Heart left ventricle (tissue), 16 donors: ENCODE results near the gene JPH3. TPM values are rescaled to one million over a fixed set of nuclear protein-coding genes. Genes with fewer than 3 reads are reported as not detected.

Source experiments
- ATAC-seq, 4 donors: fragments of 200-7000 bp; cut with Tn5 transposase; one replicate each; pipeline ENCODE4 v1.9.1; 2020 to 2022; ENCODE audit warnings: moderate library complexity in 4 of 4, mild to moderate bottlenecking in 3 of 4, moderate number of reproducible peaks in 1 of 4
- DNase-seq, 5 donors: peaks; one replicate each; pipeline ENCODE4 v3.0.0-alpha.2; 2020
- H3K27ac ChIP-seq, 12 donors: fragments of 200-600 bp; sonication (generic) in 4 of 12; one replicate each; pipeline versions ENCODE4 v1.5.0 to v1.8.0; 2016 to 2022; ENCODE audit warnings: mild to moderate bottlenecking in 2 of 12
- H3K27me3 ChIP-seq, 9 donors: fragments of 200-600 bp; sonication (generic) in 2 of 9; one replicate each; pipeline versions ENCODE4 v1.5.1 to v1.8.0; 2016 to 2022; ENCODE audit warnings: mild to moderate bottlenecking in 3 of 9
- H3K36me3 ChIP-seq, 9 donors: fragments of 200-600 bp; sonication (generic) in 2 of 9; one replicate each; pipeline versions ENCODE4 v1.5.0 to v1.8.0; 2018 to 2022; ENCODE audit warnings: mild to moderate bottlenecking in 2 of 9
- H3K4me1 ChIP-seq, 12 donors: fragments of 200-600 bp; sonication (generic) in 4 of 12; one replicate each; pipeline versions ENCODE4 v1.5.0 to v1.8.0; 2016 to 2022; ENCODE audit warnings: mild to moderate bottlenecking in 3 of 12
- H3K4me3 ChIP-seq, 12 donors: fragments of 200-600 bp; sonication (generic) in 4 of 12; one replicate each; pipeline versions ENCODE4 v1.5.0 to v1.8.0; 2017 to 2022; ENCODE audit warnings: mild to moderate bottlenecking in 9 of 12, moderate library complexity in 4 of 12
- H3K9me3 ChIP-seq, 12 donors: fragments of 200-600 bp; sonication (generic) in 4 of 12; one replicate each; pipeline versions ENCODE4 v1.5.0 to v1.8.0; 2016 to 2022; ENCODE audit warnings: mild to moderate bottlenecking in 1 of 12
- CTCF ChIP-seq, 12 donors: fragments of 200-600 bp; sonication (generic) in 4 of 12; IDR thresholded peaks; one replicate each; pipeline versions ENCODE4 v1.5.0 to v1.8.0; 2018 to 2022; ENCODE audit warnings: antibody characterized with exemption in 12 of 12, mild to moderate bottlenecking in 5 of 12
- POLR2A ChIP-seq, 2 donors: fragments of 450-650 bp; IDR thresholded peaks; one replicate each; pipeline ENCODE4 v1.6.1; 2017; ENCODE audit warnings: antibody characterized with exemption in 2 of 2, mild to moderate bottlenecking in 2 of 2, moderate library complexity in 2 of 2
- WGBS, 4 donors: extraction: QIAGEN DNeasy Blood & Tissue Kit in 2 of 4; methylation state at CpG; one replicate each; pipeline versions ENCODE4 v1.1.5 to v1.1.7; 2013 to 2018; 5-methylcytosine and 5-hydroxymethylcytosine counted together
- intact Hi-C, 10 donors: fragments of 100-400 bp; cut with DNase I; formaldehyde crosslinking; loops; one replicate each; pipeline versions ENCODE4 v1.11.1 to v1.14.2; 2022
- polyA plus RNA-seq, 2 donors: library from polyadenylated mRNA; stranded (reverse); fragments of 200-250 nt; gene quantifications; one replicate each; pipeline ENCODE4 v1.2.3, GENCODE V29; 2013
- total RNA-seq, 9 donors: library from RNA; depleted of rRNA in 2 of 9; stranded (reverse); fragments of >200 nt in 2 of 9; fragmentation: NEBNext Ultra II Directional in 3 of 9; extraction: Animal tissue kit (Norgen Biotek cat#: 25700) in 3 of 9; gene quantifications; one replicate each; pipeline versions ENCODE4 v1.1.0 to v1.2.4, GENCODE V29; 2016 to 2023
- donor health status: ischemic (EF 13 %, LVEDD 7.1; RV severe dilation, severe dysfunction).
- donor health status: healthy with polysubstance abuse.
- donor health status: DM: no; HTN: yes; CAD: no.
- donor health status: DM: no; HTN: no; CAD: no.
- donor health status: ischemic (EF 25% LVEDD 6.9; RV normal size, moderate dysfunction).
- donor health status: ischemic (EF 25% LVEDD 5.7; RV mildly dilated, moderate dysfunction).
- donor health status: healthy.
- donor health status: DM: yes; HTN: yes; CAD: no.
- donor health status: ischemic (EF 35%, LVEDD 5.7; RV mildly dilated, moderate dysfunction).
- donor health status: nonischemic (EF 11% LVEDD 7.7; RV severe dilation, severe dysfunction).
- donor health status: DM: yes; HTN: yes; CAD: no.
- donor health status: PGD.
- donor health status: ischemic (EF 29% LVEDD 5.4; RV normal size, mild dysfunction).
- donor health status: nonischemic (EF 23%, LVEDD 6.1; RV moderate dilation, normal function).

JPH3 gene
- total and polyA plus RNA-seq, 11 donors = 0.03 to 0.58 (median 0.21) TPM; not detected in 7

- intact Hi-C loops = no loop called here
- H3K4me3 ChIP-seq = no peak overlapping the region
- 63 to 67% (median 64%) methylated on average over 20 to 31 of the region's 31 CpGs for WGBS, 4 donors
- H3K36me3 ChIP-seq = no peaks in the 10 kb centered on the region
- no peak overlapping the region for H3K27ac ChIP-seq
- TF ChIP-seq CTCF (IDR thresholded peaks at IDR 0.05) (no peak), POLR2A (IDR thresholded peaks at IDR 0.05) (no peak)
- no peaks in the 10 kb centered on the region for H3K9me3 ChIP-seq
- H3K4me1 ChIP-seq = peaks cover 0 to 11% (median 0%) of the 10 kb centered on the region in 12 donors
- peaks cover 0 to 65% (median 5%) of the 10 kb centered on the region in 9 donors for H3K27me3 ChIP-seq
- ATAC-seq = no peak
- DNase-seq = no peak
Observed at GRCh38 chr16:87687126-87687910, 85.0 kb downstream of the JPH3 start.

- H3K9me3 ChIP-seq = no peaks in the 10 kb centered on the region
- no peak for TF ChIP-seq CTCF (IDR thresholded peaks at IDR 0.05)
- TF ChIP-seq POLR2A (IDR thresholded peaks at IDR 0.05) = no peak
- H3K27me3 ChIP-seq = peaks cover 0 to 58% (median 5%) of the 10 kb centered on the region in 9 donors
- no peak overlapping the region for H3K27ac ChIP-seq
- WGBS, 4 donors = 87 to 93% (median 89%) methylated on average over 12 to 14 of the region's 14 CpGs
- DNase-seq = no peak
- H3K4me3 ChIP-seq = no peak overlapping the region
- intact Hi-C loops = no loop called here
- no peak for ATAC-seq
- peaks cover 0 to 11% (median 0%) of the 10 kb centered on the region in 12 donors for H3K4me1 ChIP-seq
- no peaks in the 10 kb centered on the region for H3K36me3 ChIP-seq
Observed at GRCh38 chr16:87687998-87688529, 85.8 kb downstream of the JPH3 start.

GRCh38 chr16:87688876-87689815 is 86.8 kb downstream of the JPH3 start:
- no peak overlapping the region for H3K27ac ChIP-seq
- H3K9me3 ChIP-seq = no peaks in the 10 kb centered on the region
- no peak for TF ChIP-seq CTCF (IDR thresholded peaks at IDR 0.05)
- TF ChIP-seq POLR2A (IDR thresholded peaks at IDR 0.05) = no peak
- no peaks in the 10 kb centered on the region for H3K36me3 ChIP-seq
- no peak overlapping the region for H3K4me3 ChIP-seq
- DNase-seq (no peak), ATAC-seq (no peak)
- 87 to 89% (median 87%) methylated on average over 33 to 45 of the region's 45 CpGs for WGBS, 4 donors
- H3K4me1 ChIP-seq = peaks cover 0 to 11% (median 0%) of the 10 kb centered on the region in 12 donors
- peaks cover 0 to 49% (median 5%) of the 10 kb centered on the region in 9 donors for H3K27me3 ChIP-seq
- intact Hi-C loops = no loop called here
